H1 (cell line): ENCODE data around the gene TMEM238. TPM values are rescaled to one million over a fixed set of nuclear protein-coding genes. Genes with fewer than 3 reads are reported as not detected.

Source experiments
- ASH2L ChIP-seq: fragments of 200-600, 300-600 bp; sonication (generic); IDR thresholded peaks from one replicate; pipeline ENCODE4 v1.7.1; 2017; ENCODE audit warnings: low read length
- BACH1 ChIP-seq: IDR thresholded peaks from 2 replicates; pipeline ENCODE4 v1.6.1; 2012; ENCODE audit warnings: low read length, improper control_type of control experiment
- CBX8 ChIP-seq: fragments of 300-800, 300-1000 bp; sonication (generic); IDR thresholded peaks from 2 replicates; pipeline ENCODE4 v1.7.1; 2016; ENCODE audit warnings: low read depth, low read length, borderline replicate concordance
- CHD2 ChIP-seq: IDR thresholded peaks from 2 replicates; pipeline ENCODE4 v1.6.1; 2012; ENCODE audit warnings: low read length, improper control_type of control experiment
- CREB1 ChIP-seq: IDR thresholded peaks from 2 replicates; pipeline ENCODE4 v1.6.1; 2012; ENCODE audit warnings: inconsistent platforms
- EGR1 ChIP-seq: IDR thresholded peaks from 2 replicates; pipeline ENCODE4 v1.6.1; 2011; ENCODE audit warnings: low read depth, low read length, borderline replicate concordance
- GABPA ChIP-seq: IDR thresholded peaks from 2 replicates; pipeline ENCODE4 v1.6.1; 2011; ENCODE audit warnings: mild to moderate bottlenecking, low read length, moderate library complexity, borderline replicate concordance; ENCODE audit not compliant: insufficient read depth
- MAFK ChIP-seq: IDR thresholded peaks from 2 replicates; pipeline ENCODE4 v1.6.1; 2012; ENCODE audit warnings: low read depth, mild to moderate bottlenecking, improper control_type of control experiment, low read length
- NRF1 ChIP-seq: IDR thresholded peaks from 2 replicates; pipeline ENCODE4 v1.6.1; 2011; ENCODE audit warnings: mild to moderate bottlenecking, low read depth, low read length, improper control_type of control experiment
- PHF8 ChIP-seq: fragments of 200-600 bp; sonication (generic); conservative IDR thresholded peaks from 2 replicates; pipeline ENCODE4 v1.7.1; 2012; ENCODE audit warnings: low read depth, mild to moderate bottlenecking, inconsistent platforms, low read length, moderate library complexity
- POLR2A ChIP-seq, 2 experiments: IDR thresholded peaks; 1 replicate in 1 of 2; 2 replicates in 1 of 2; pipeline ENCODE4 v1.6.1; 2011; ENCODE audit warnings: low read depth in 2 of 2, low read length in 2 of 2, mild to moderate bottlenecking in 2 of 2; ENCODE audit errors: control extremely low read depth in 1 of 2
- POU5F1 ChIP-seq: IDR thresholded peaks from 2 replicates; pipeline ENCODE4 v1.6.1; 2011; ENCODE audit warnings: low read depth, mild to moderate bottlenecking, low read length, moderate library complexity
- SAP30 ChIP-seq: fragments of 300-600 bp; sonication (generic); IDR thresholded peaks from 2 replicates; pipeline ENCODE4 v1.7.1; 2012; ENCODE audit warnings: low read length, moderate library complexity, mild to moderate bottlenecking, inconsistent platforms; ENCODE audit not compliant: insufficient read depth, insufficient replicate concordance
- SIN3A ChIP-seq, 2 experiments: IDR thresholded peaks in 1 of 2; conservative IDR thresholded peaks in 1 of 2; 2 replicates each; pipeline ENCODE4 v1.6.1; 2011 to 2012; ENCODE audit warnings: low read length in 2 of 2, improper control_type of control experiment in 1 of 2, low read depth in 1 of 2, mild to moderate bottlenecking in 1 of 2
- SIX5 ChIP-seq: IDR thresholded peaks from 2 replicates; pipeline ENCODE4 v1.6.1; 2011; ENCODE audit warnings: mild to moderate bottlenecking, low read depth, low read length
- SP1 ChIP-seq: IDR thresholded peaks from 2 replicates; pipeline ENCODE4 v1.6.1; 2011; ENCODE audit warnings: low read depth, low read length
- SP4 ChIP-seq: IDR thresholded peaks from 2 replicates; pipeline ENCODE4 v1.6.1; 2012; ENCODE audit warnings: low read length, inconsistent platforms
- SRF ChIP-seq: IDR thresholded peaks from 2 replicates; pipeline ENCODE4 v1.6.1; 2011; ENCODE audit warnings: mild to moderate bottlenecking, low read depth, low read length, moderate library complexity
- TAF1 ChIP-seq: IDR thresholded peaks from 2 replicates; pipeline ENCODE4 v1.6.1; 2011; ENCODE audit warnings: mild to moderate bottlenecking, low read depth, low read length
- TAF7 ChIP-seq: optimal IDR thresholded peaks from 2 replicates; pipeline ENCODE3; 2011; ENCODE audit warnings: low read depth, mild to moderate bottlenecking, inconsistent platforms, low read length, moderate library complexity, borderline replicate concordance
- TEAD4 ChIP-seq: IDR thresholded peaks from 2 replicates; pipeline ENCODE4 v1.6.1; 2012; ENCODE audit warnings: low read depth, low read length, inconsistent platforms, mixed read lengths
- ZNF274 ChIP-seq: IDR thresholded peaks from 2 replicates; pipeline ENCODE4 v1.7.0; 2012; ENCODE audit warnings: low read length, borderline replicate concordance; ENCODE audit errors: extremely low read depth
- polyA plus RNA-seq, 7 experiments: library from polyadenylated mRNA; depleted of rRNA in 3 of 7; stranded (reverse) in 5 of 7; unstranded in 2 of 7; fragments of >200 nt in 5 of 7; fragments of 200-250 nt in 2 of 7; gene quantifications; 1 replicate in 5 of 7; 2 replicates in 1 of 7; 4 replicates in 1 of 7; pipeline versions ENCODE4 v1.2.1 to v1.2.3, GENCODE V29; 2011 to 2013; ENCODE audit warnings: missing spikeins in 2 of 7, mixed read lengths in 2 of 7
- total RNA-seq: library from RNA; stranded (reverse); fragmentation: NEBNext Ultra II Directional; extraction: Animal tissue kit (Norgen Biotek cat#: 25700); gene quantifications from 2 replicates; pipeline ENCODE4 v1.2.1, GENCODE V29; 2021
- TF ChIP-seq, protein P1 (sequence below): IDR thresholded peaks from 2 replicates; pipeline ENCODE4 v1.6.1; 2011; ENCODE audit warnings: low read length, improper control_type of control experiment
- TF ChIP-seq, protein P2 (sequence below): IDR thresholded peaks from 2 replicates; pipeline ENCODE4 v1.6.1; 2011; ENCODE audit warnings: low read depth, mild to moderate bottlenecking, low read length; ENCODE audit not compliant: insufficient read depth

TMEM238 gene
- total and polyA plus RNA-seq, 2 of the 8 experiments (the other 6 are each of a cell fraction or from before 2014, with no cell fraction given), result 0.53 to 3.8 TPM

GRCh38 chr19:55339105-55339888, 44.8 kb downstream of the TMEM238 start, which contains the start of gene KMT5C (continued):
- TF ChIP-seq ZNF274 (no peak), SAP30 (no peak), TEAD4 (no peak), SIN3A (conservative IDR thresholded peaks at IDR 0.05 in 1 of 2, IDR thresholded peaks at IDR 0.05 in 1 of 2; ENCODE audit: low read depth in 1 of 2, low read length in 2 of 2) (peak in 1 of 2 experiments; percentile 20; a peak in 1 of 4 replicates), CHD2 (peak; percentile 89), TAF7 (peak; percentile 46), CREB1 (peak; percentile 92), SP4 (peak; percentile 69; the same call in 1 of the 2 replicates), SRF (no peak), TAF1 (peak; percentile 83), POU5F1 (no peak), EGR1 (no peak), GABPA (no peak), POLR2A (IDR thresholded peaks at IDR 0.05; ENCODE audit: control extremely low read depth in 1 of 2, low read depth in 2 of 2, low read length in 2 of 2) (no peak; a peak in 1 of 3 replicates), SIX5 (no peak), NRF1 (peak; percentile 27; the same call in 1 of the 2 replicates), CBX8 (no peak), SP1 (peak; percentile 96), MAFK (no peak), BACH1 (peak; percentile 36; the same call in 1 of the 2 replicates), PHF8 (no peak), ASH2L (no peak)
- TF ChIP-seq, protein P1, sequence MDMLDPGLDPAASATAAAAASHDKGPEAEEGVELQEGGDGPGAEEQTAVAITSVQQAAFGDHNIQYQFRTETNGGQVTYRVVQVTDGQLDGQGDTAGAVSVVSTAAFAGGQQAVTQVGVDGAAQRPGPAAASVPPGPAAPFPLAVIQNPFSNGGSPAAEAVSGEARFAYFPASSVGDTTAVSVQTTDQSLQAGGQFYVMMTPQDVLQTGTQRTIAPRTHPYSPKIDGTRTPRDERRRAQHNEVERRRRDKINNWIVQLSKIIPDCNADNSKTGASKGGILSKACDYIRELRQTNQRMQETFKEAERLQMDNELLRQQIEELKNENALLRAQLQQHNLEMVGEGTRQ, result no peak
- TF ChIP-seq, protein P2, sequence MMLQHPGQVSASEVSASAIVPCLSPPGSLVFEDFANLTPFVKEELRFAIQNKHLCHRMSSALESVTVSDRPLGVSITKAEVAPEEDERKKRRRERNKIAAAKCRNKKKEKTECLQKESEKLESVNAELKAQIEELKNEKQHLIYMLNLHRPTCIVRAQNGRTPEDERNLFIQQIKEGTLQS, result no peak
